GM12865 (cell line): ENCODE data around the gene DGKI.

Source experiments
- DNase-seq: peaks from one replicate; pipeline ENCODE4 v3.0.0; 2010; ENCODE audit warnings: low read depth
- H3K4me3 ChIP-seq: 2 replicates; pipeline ENCODE4 v1.5.1; 2011; ENCODE audit warnings: mild to moderate bottlenecking, low read depth, low read length, control low read depth
- CTCF ChIP-seq: IDR thresholded peaks from 2 replicates; pipeline ENCODE4 v1.5.1; 2011; ENCODE audit warnings: low read length, control low read depth, low read depth, inconsistent platforms; ENCODE audit not compliant: insufficient read depth; ENCODE audit errors: missing control alignments

The DGKI gene

GRCh38 chr7:137635132-137635531 is 211.6 kb downstream of the DGKI start:
- no peak overlapping the region for H3K4me3 ChIP-seq
- no peak for DNase-seq
- no peak for TF ChIP-seq CTCF

GRCh38 chr7:137634356-137634755 is 212.4 kb downstream of the DGKI start:
- no peak for DNase-seq
- TF ChIP-seq CTCF: no peak
- no peak overlapping the region for H3K4me3 ChIP-seq

DNA sequence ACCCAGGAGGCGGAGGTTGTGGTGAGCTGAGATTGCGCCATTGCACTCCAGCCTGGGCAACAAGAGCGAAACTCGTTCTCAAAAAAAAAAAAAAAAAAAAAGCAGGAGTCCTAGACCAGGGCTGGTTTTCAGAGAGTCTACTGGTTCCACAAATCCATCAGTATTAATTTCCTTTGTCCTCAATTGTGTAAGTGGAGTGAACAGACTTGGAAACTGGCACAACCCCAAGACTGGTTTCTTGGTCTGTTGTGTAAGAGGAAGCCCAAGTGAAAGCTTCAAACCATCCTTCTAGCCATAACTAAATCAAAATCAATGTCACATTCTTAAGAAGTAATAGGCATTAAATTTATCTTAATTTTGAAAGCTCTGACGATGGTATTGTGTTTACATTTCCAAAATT is 213.6 kb downstream of the DGKI start:
- TF ChIP-seq CTCF: no peak
- DNase-seq: no peak
- no peak overlapping the region for H3K4me3 ChIP-seq

GRCh38 chr7:137628216-137628615 is 218.6 kb downstream of the DGKI start:
- DNase-seq: no peak
- TF ChIP-seq CTCF: no peak
- no peak overlapping the region for H3K4me3 ChIP-seq

GRCh38 chr7:137626469-137627067 is 220.2 kb downstream of the DGKI start:
- no peak overlapping the region for H3K4me3 ChIP-seq
- peak; percentile 64 for DNase-seq
- TF ChIP-seq CTCF: peak; percentile 75

GRCh38 chr7:137625197-137625596 is 221.6 kb downstream of the DGKI start:
- TF ChIP-seq CTCF: no peak
- no peak for DNase-seq
- no peak overlapping the region for H3K4me3 ChIP-seq

DNA sequence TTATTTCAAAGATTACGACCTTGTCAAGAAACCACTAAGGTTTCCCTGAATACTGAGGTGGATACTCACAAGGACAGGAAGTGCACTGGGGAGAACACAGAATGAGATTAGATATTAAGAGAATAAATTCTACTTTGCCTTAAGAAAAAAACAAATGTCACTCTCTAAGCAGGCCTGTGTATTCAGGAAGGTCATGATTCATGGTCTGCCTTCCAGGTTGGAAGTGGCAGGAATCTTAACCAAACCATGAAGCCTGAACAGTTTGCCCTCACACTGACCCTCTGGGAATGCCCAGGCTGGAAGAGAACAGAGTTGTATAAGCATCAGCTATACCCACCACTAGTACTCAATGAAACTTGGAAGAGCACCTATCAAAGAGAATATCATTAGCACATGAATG is 227.6 kb downstream of the DGKI start:
- no peak overlapping the region for H3K4me3 ChIP-seq
- no peak for TF ChIP-seq CTCF
- DNase-seq: no peak
